BJ (cell line): ENCODE results near the gene SLIT3. TPM values are rescaled to one million over a fixed set of nuclear protein-coding genes. Genes with fewer than 3 reads are reported as not detected.

Source experiments
- CTCF ChIA-PET: fragments of 350-600 bp; formaldehyde crosslinking; extraction: SDS; loops from one replicate; lab custom pipeline; 2021; ENCODE audit warnings: antibody characterized with exemption, inconsistent platforms; lab: Yijun Ruan, JAX
- POLR2A ChIA-PET: fragments of 300-600 bp; sonication (Branson Sonifier 250); formaldehyde crosslinking; extraction: SDS; loops from one replicate; lab custom pipeline; 2021; ENCODE audit warnings: antibody characterized with exemption; lab: Charles Lee
- DNase-seq: peaks from one replicate; pipeline ENCODE4 v3.0.0-alpha.2; 2011; ENCODE audit warnings: low read depth
- H3K27me3 ChIP-seq: 2 replicates; pipeline ENCODE4 v1.6.0; 2011; ENCODE audit warnings: low read length; ENCODE audit not compliant: control insufficient read depth, insufficient read depth
- H3K36me3 ChIP-seq: 2 replicates; pipeline ENCODE4 v1.5.1; 2011; ENCODE audit warnings: low read length; ENCODE audit not compliant: control insufficient read depth, insufficient read depth
- H3K4me3 ChIP-seq: 2 replicates; pipeline ENCODE4 v1.5.1; 2011; ENCODE audit warnings: low read depth, mild to moderate bottlenecking, control low read depth, low read length
- polyA plus RNA-seq: library from polyadenylated mRNA; depleted of rRNA; stranded (reverse); fragments of >200 nt; gene quantifications from 2 replicates; pipeline ENCODE4 v1.2.3, GENCODE V29; 2011
- TF ChIP-seq, protein P1 (sequence below): IDR thresholded peaks from 2 replicates; pipeline ENCODE4 v1.5.1; 2011; ENCODE audit warnings: low read depth, mild to moderate bottlenecking, control low read depth, inconsistent platforms, low read length, moderate library complexity; ENCODE audit not compliant: insufficient read depth

Gene SLIT3
- polyA plus RNA-seq, 1 experiment = 26.8 TPM

DNA sequence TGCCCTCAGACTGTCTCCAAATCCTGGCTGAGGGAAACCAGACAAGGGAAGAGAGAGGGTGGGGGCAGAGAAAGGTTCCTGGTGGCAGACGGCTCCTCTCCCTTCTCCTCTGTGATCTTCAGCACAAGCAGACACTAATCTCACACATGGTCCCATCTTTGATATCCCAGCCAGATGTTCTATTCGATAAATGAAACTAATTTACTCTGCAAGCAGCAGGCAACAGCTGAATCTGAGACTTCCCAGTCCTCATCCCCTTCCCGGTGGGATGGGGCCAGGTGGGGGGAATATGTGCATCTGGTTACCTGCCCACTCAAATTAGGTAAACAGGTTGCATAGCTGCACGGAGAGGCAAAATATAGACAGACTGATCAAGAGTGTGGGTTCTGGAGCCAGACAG is 512.8 kb downstream of the SLIT3 start:
- Histone ChIP-seq H3K36me3 (no peaks in the 10 kb centered on the region), H3K27me3 (no peaks in the 10 kb centered on the region), H3K4me3 (no peak overlapping the region)
- CTCF ChIA-PET = no interaction called here
- POLR2A ChIA-PET = no interaction called here
- TF ChIP-seq, protein P1, sequence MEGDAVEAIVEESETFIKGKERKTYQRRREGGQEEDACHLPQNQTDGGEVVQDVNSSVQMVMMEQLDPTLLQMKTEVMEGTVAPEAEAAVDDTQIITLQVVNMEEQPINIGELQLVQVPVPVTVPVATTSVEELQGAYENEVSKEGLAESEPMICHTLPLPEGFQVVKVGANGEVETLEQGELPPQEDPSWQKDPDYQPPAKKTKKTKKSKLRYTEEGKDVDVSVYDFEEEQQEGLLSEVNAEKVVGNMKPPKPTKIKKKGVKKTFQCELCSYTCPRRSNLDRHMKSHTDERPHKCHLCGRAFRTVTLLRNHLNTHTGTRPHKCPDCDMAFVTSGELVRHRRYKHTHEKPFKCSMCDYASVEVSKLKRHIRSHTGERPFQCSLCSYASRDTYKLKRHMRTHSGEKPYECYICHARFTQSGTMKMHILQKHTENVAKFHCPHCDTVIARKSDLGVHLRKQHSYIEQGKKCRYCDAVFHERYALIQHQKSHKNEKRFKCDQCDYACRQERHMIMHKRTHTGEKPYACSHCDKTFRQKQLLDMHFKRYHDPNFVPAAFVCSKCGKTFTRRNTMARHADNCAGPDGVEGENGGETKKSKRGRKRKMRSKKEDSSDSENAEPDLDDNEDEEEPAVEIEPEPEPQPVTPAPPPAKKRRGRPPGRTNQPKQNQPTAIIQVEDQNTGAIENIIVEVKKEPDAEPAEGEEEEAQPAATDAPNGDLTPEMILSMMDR = no peak
- no peak for DNase-seq

DNA sequence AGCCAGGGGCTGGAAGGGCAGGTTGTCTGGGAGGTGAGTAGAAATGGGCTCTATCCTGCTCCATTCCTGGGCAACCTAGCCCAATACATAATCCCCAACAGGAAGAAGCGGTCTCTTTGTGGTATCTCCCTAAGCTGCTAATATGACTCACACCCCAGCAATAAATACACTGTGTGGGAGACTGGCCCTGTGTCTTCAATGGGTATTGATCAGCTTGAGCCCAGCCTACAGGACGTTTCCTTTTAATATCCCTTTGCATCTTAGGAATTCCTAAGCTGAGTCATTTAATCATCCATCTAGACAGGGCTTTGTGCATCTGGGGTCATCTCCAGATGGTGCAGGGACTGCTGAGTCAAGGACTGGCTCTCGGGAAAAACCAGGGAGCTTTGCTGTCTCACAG is 514.8 kb downstream of the SLIT3 start:
- TF ChIP-seq, protein P1 = no peak
- POLR2A ChIA-PET = no interaction called here
- CTCF ChIA-PET = no interaction called here
- no peaks in the 10 kb centered on the region for H3K36me3 ChIP-seq
- no peaks in the 10 kb centered on the region for H3K27me3 ChIP-seq
- DNase-seq = no peak
- no peak overlapping the region for H3K4me3 ChIP-seq

DNA sequence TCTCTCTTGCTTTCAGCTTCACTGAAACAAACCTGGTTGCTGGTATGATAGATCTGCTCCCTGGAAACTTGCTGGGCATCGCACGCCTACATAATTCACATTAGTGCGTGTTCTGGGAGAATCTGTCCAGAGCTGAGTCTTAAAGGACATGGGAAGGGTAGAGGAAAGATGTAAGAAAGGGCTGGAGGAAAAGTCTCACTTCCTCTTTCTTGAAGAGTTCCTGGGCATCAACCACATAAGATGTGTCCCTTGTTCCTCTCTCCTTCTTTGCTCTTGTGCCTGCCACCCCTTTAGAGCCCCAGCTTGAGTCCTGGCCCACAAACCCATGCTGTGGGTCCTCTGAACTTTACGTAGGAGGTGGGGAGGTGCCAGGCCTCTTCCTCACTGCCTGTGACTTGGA is 516.5 kb downstream of the SLIT3 start:
- no peak for DNase-seq
- Histone ChIP-seq H3K4me3 (no peak overlapping the region), H3K27me3 (no peaks in the 10 kb centered on the region), H3K36me3 (no peaks in the 10 kb centered on the region; the same call in 1 of the 2 replicates)
- CTCF ChIA-PET = no interaction called here
- TF ChIP-seq, protein P1 = no peak
- POLR2A ChIA-PET = no interaction called here

DNA sequence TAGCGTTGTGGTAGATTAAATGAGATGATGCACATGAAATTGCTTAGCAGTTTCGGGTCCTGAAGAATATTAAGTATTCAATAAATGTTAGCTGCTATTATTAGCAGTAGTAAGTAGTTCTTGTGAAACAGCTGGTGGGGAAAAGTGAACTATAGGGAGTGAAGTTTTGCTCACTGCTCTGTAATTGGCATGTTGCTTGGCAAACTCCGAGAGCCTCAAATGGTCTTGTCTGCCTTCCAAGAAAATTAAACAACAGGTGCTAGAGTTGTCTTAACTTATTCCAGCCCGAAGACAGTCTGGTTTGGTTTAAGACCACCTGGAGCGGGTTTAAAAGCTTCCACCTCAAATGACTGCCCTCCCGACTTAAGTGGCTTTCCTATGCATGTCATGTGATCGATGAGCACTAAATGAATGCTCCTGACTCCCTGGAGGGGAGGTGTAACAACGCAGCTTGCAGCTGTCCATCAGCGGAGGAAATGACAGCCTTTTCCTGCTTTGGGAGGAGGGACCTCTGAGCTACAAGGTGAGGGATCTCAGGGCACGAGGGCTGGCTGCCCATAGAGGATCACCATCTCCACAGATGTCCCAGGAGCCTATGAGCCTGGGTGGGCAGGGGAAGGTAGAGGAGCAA is 518.9 kb downstream of the SLIT3 start:
- TF ChIP-seq, protein P1 = no peak
- no peaks in the 10 kb centered on the region for H3K27me3 ChIP-seq
- no peak overlapping the region for H3K4me3 ChIP-seq
- no peak for DNase-seq
- no peaks in the 10 kb centered on the region; the same call in 1 of the 2 replicates for H3K36me3 ChIP-seq
- ChIA-PET CTCF (no interaction called here), POLR2A (no interaction called here)

DNA sequence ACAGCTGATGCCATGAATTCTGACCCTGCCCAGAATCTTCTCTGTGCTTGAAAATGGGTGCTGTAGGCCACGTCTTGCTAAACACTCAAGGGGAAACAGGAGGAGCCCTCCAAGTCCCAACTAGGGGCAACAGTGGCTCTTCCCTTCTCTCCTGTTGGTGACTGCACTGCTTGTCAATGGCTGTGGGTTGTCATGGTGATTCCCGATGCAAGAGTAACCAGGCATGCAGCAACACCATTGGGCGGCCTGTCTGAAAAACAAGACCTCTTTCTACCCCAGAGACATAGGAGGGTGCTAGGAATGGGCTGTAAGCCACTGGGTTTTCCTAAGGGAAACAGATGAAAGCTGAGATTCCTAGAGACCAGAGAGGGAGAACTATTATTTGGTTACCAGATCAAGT is 520.1 kb downstream of the SLIT3 start:
- no peak for DNase-seq
- POLR2A ChIA-PET = no interaction called here
- Histone ChIP-seq H3K36me3 (no peaks in the 10 kb centered on the region; the same call in 1 of the 2 replicates), H3K4me3 (no peak overlapping the region), H3K27me3 (no peaks in the 10 kb centered on the region)
- CTCF ChIA-PET = interaction anchor here (1.3 kb wide), 1 partner anchor 19 kb away, joined by 3 read pairs; no protein-coding TSS in a partner anchor
- TF ChIP-seq, protein P1 = no peak
